Liver (tissue), 9 donors: ENCODE measurements around the gene PRDX6. TPM values are rescaled to one million over a fixed set of nuclear protein-coding genes. Genes with fewer than 3 reads are reported as not detected.

Source experiments
- DNase-seq: peaks from one replicate; pipeline ENCODE4 v3.0.0-alpha.2; 2017; ENCODE audit warnings: low spot score
- H3K27ac ChIP-seq, 2 donors: one replicate each; pipeline ENCODE4 v1.7.0; 2013; ENCODE audit warnings: inconsistent platforms in 2 of 2, low read length in 2 of 2, control low read depth in 1 of 2, low read depth in 1 of 2, mild to moderate bottlenecking in 1 of 2
- H3K27me3 ChIP-seq, 4 donors: one replicate each; pipeline versions ENCODE4 v1.6.1 to v1.7.0; 2013; ENCODE audit warnings: low read length in 3 of 4, inconsistent platforms in 1 of 4, mild to moderate bottlenecking in 1 of 4, moderate library complexity in 1 of 4; ENCODE audit not compliant: control insufficient read depth in 4 of 4, insufficient read depth in 4 of 4
- H3K36me3 ChIP-seq, 4 donors: one replicate each; pipeline versions ENCODE4 v1.6.1 to v1.7.0; 2013; ENCODE audit warnings: low read length in 3 of 4, mild to moderate bottlenecking in 3 of 4, low read depth in 1 of 4, moderate library complexity in 1 of 4; ENCODE audit not compliant: control insufficient read depth in 4 of 4, insufficient read depth in 3 of 4
- H3K4me1 ChIP-seq, 4 donors: one replicate each; pipeline versions ENCODE4 v1.6.1 to v1.7.0; 2013; ENCODE audit warnings: low read length in 3 of 4, mild to moderate bottlenecking in 3 of 4, moderate library complexity in 1 of 4; ENCODE audit not compliant: control insufficient read depth in 4 of 4, insufficient read depth in 4 of 4
- H3K4me3 ChIP-seq, 3 donors: one replicate each; pipeline versions ENCODE4 v1.6.1 to v1.7.0; 2013; ENCODE audit warnings: low read length in 3 of 3, control low read depth in 1 of 3, low read depth in 1 of 3, mild to moderate bottlenecking in 1 of 3
- H3K9ac ChIP-seq, 2 donors: one replicate each; pipeline ENCODE4 v1.7.0; 2013; ENCODE audit warnings: low read length in 2 of 2, mild to moderate bottlenecking in 2 of 2, moderate library complexity in 2 of 2, control low read depth in 1 of 2, low read depth in 1 of 2
- H3K9me3 ChIP-seq, 4 donors: one replicate each; pipeline versions ENCODE4 v1.6.1 to v1.7.0; 2013; ENCODE audit warnings: low read length in 3 of 4; ENCODE audit not compliant: control insufficient read depth in 4 of 4
- EGR1 ChIP-seq, 2 donors: IDR thresholded peaks; 2 replicates each; pipeline ENCODE4 v1.6.1; 2016 to 2018; ENCODE audit warnings: antibody characterized with exemption in 2 of 2, low read depth in 2 of 2
- FOXA1 ChIP-seq: IDR thresholded peaks from 2 replicates; pipeline ENCODE4 v1.6.1; 2016; ENCODE audit warnings: antibody characterized with exemption
- FOXA2 ChIP-seq: IDR thresholded peaks from 2 replicates; pipeline ENCODE4 v1.6.1; 2016; ENCODE audit warnings: antibody characterized with exemption
- GABPA ChIP-seq, 2 donors: IDR thresholded peaks in 1 of 2; conservative IDR thresholded peaks in 1 of 2; 2 replicates each; pipeline ENCODE4 v1.6.1; 2016; ENCODE audit warnings: antibody characterized with exemption in 2 of 2, mild to moderate bottlenecking in 1 of 2, moderate library complexity in 1 of 2
- HNF4A ChIP-seq, 2 donors: conservative IDR thresholded peaks; 2 replicates each; pipeline ENCODE4 v1.6.1; 2016; ENCODE audit warnings: antibody characterized with exemption in 2 of 2, mild to moderate bottlenecking in 2 of 2
- JUND ChIP-seq, 2 donors: IDR thresholded peaks; 2 replicates each; pipeline ENCODE4 v1.6.1; 2016; ENCODE audit warnings: antibody characterized with exemption in 2 of 2
- NR2F2 ChIP-seq: IDR thresholded peaks from 2 replicates; pipeline ENCODE4 v1.6.1; 2016; ENCODE audit warnings: antibody characterized with exemption
- RAD21 ChIP-seq, 2 donors: IDR thresholded peaks; 2 replicates each; pipeline ENCODE4 v1.6.1; 2016; ENCODE audit warnings: antibody characterized with exemption in 2 of 2, mild to moderate bottlenecking in 2 of 2
- RXRA ChIP-seq, 2 donors: IDR thresholded peaks; 2 replicates each; pipeline ENCODE4 v1.6.1; 2017 to 2018; ENCODE audit warnings: antibody characterized with exemption in 2 of 2, mild to moderate bottlenecking in 1 of 2
- SP1 ChIP-seq: IDR thresholded peaks from 2 replicates; pipeline ENCODE4 v1.6.1; 2018; ENCODE audit warnings: antibody characterized with exemption, mild to moderate bottlenecking
- TAF1 ChIP-seq: conservative IDR thresholded peaks from 2 replicates; pipeline ENCODE4 v1.6.1; 2016; ENCODE audit warnings: antibody characterized with exemption, mild to moderate bottlenecking
- YY1 ChIP-seq: IDR thresholded peaks from 2 replicates; pipeline ENCODE4 v1.6.1; 2016; ENCODE audit warnings: antibody characterized with exemption, mild to moderate bottlenecking
- WGBS: extraction: QIAGEN DNeasy Blood & Tissue Kit; methylation state at CpG from one replicate; pipeline ENCODE4 v1.1.7; 2013; 5-methylcytosine and 5-hydroxymethylcytosine counted together
- polyA plus RNA-seq, 2 donors: library from polyadenylated mRNA; stranded (reverse) in 1 of 2; unstranded in 1 of 2; fragments of 200-250 nt in 1 of 2; fragments of >200 nt in 1 of 2; fragmentation: Nextera tagmentation in 1 of 2; extraction: Ambion mirVana in 1 of 2; gene quantifications; one replicate each; pipeline versions ENCODE4 v1.2.1 to v1.2.3, GENCODE V29; 2013 to 2015
- total RNA-seq, 2 donors: library from RNA; depleted of rRNA; stranded (reverse); fragments of >200 nt; gene quantifications; one replicate each; pipeline ENCODE4 v1.2.3, GENCODE V29; 2014
- TF ChIP-seq, protein P1 (sequence below): fragments of 150-350 bp; IDR thresholded peaks from 2 replicates; pipeline ENCODE4 v1.5.1; 2017; ENCODE audit warnings: improper control_type of control experiment, low read depth, low read length; ENCODE audit not compliant: missing input control
- TF ChIP-seq, protein P2 (sequence below): IDR thresholded peaks from 2 replicates; pipeline ENCODE4 v1.6.1; 2016; ENCODE audit warnings: antibody characterized with exemption, mild to moderate bottlenecking
- TF ChIP-seq, protein P3 (sequence below): IDR thresholded peaks from 2 replicates; pipeline ENCODE4 v1.6.1; 2016; ENCODE audit warnings: antibody characterized with exemption
- TF ChIP-seq, protein P4 (sequence below): IDR thresholded peaks from 2 replicates; pipeline ENCODE4 v1.6.1; 2016; ENCODE audit warnings: antibody characterized with exemption
- TF ChIP-seq, protein P5 (sequence below): IDR thresholded peaks from 2 replicates; pipeline ENCODE4 v1.6.1; 2016; ENCODE audit warnings: antibody characterized with exemption
- donor health status: healthy.
- donor health status: healthy.
- donor health status: healthy.
- donor health status: healthy.
- donor health status: healthy.

Gene PRDX6
- total and polyA plus RNA-seq, 4 donors: 147 to 370 (median 240) TPM

DNA sequence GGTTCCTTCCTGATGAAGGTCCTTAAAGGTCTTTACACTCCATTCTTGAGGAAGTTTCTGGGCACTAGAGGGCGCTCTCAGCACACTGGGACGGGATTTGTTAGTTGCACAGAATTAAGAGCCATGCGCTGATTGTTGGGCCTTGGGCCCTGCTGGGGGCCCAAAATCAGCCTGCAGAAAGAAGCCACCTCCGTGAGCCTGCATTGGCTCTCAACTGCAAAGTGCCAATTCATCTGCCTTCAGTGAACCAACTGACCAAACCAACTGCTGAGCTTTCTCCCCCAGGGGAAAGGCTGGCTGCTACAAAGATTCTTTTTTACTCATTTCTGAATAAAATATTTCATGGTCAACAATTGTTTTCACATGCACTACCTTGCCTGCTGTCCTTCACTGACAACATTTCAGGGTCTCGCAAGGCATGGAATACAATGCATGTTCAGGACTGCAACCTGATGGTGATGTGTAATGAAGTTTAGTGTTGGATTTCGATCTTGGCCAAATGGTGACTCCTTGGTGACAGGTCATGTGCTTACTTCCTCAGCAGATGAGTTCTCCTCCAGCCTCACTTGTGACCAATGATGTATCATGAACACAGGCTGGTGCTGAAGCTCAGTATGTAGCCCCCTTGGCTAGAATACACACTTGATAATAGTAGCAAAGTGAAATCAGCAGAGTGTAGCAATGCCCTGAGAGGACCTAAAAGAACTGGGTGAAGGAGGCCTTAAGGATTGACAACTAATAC is 45.7 kb upstream of the PRDX6 start:
- no peaks in the 10 kb centered on the region for H3K9me3 ChIP-seq
- peaks cover 0 to 9% (median 5%) of the 10 kb centered on the region in 4 donors for H3K4me1 ChIP-seq
- H3K4me3 ChIP-seq: no peak overlapping the region
- no peak overlapping the region for H3K27ac ChIP-seq
- no peak overlapping the region for H3K9ac ChIP-seq
- no peaks in the 10 kb centered on the region for H3K36me3 ChIP-seq
- TF ChIP-seq, protein P1, sequence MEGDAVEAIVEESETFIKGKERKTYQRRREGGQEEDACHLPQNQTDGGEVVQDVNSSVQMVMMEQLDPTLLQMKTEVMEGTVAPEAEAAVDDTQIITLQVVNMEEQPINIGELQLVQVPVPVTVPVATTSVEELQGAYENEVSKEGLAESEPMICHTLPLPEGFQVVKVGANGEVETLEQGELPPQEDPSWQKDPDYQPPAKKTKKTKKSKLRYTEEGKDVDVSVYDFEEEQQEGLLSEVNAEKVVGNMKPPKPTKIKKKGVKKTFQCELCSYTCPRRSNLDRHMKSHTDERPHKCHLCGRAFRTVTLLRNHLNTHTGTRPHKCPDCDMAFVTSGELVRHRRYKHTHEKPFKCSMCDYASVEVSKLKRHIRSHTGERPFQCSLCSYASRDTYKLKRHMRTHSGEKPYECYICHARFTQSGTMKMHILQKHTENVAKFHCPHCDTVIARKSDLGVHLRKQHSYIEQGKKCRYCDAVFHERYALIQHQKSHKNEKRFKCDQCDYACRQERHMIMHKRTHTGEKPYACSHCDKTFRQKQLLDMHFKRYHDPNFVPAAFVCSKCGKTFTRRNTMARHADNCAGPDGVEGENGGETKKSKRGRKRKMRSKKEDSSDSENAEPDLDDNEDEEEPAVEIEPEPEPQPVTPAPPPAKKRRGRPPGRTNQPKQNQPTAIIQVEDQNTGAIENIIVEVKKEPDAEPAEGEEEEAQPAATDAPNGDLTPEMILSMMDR: peak; percentile 89
- TF ChIP-seq RAD21 (IDR thresholded peaks at IDR 0.05) (peak; percentile 97 to 98), FOXA2 (no peak)
- TF ChIP-seq, protein P2, sequence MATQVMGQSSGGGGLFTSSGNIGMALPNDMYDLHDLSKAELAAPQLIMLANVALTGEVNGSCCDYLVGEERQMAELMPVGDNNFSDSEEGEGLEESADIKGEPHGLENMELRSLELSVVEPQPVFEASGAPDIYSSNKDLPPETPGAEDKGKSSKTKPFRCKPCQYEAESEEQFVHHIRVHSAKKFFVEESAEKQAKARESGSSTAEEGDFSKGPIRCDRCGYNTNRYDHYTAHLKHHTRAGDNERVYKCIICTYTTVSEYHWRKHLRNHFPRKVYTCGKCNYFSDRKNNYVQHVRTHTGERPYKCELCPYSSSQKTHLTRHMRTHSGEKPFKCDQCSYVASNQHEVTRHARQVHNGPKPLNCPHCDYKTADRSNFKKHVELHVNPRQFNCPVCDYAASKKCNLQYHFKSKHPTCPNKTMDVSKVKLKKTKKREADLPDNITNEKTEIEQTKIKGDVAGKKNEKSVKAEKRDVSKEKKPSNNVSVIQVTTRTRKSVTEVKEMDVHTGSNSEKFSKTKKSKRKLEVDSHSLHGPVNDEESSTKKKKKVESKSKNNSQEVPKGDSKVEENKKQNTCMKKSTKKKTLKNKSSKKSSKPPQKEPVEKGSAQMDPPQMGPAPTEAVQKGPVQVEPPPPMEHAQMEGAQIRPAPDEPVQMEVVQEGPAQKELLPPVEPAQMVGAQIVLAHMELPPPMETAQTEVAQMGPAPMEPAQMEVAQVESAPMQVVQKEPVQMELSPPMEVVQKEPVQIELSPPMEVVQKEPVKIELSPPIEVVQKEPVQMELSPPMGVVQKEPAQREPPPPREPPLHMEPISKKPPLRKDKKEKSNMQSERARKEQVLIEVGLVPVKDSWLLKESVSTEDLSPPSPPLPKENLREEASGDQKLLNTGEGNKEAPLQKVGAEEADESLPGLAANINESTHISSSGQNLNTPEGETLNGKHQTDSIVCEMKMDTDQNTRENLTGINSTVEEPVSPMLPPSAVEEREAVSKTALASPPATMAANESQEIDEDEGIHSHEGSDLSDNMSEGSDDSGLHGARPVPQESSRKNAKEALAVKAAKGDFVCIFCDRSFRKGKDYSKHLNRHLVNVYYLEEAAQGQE: no peak
- no peaks in the 10 kb centered on the region for H3K27me3 ChIP-seq
- peak; percentile 96 for DNase-seq
- 34% methylated on average over 6 of the region's 6 CpGs for WGBS

DNA sequence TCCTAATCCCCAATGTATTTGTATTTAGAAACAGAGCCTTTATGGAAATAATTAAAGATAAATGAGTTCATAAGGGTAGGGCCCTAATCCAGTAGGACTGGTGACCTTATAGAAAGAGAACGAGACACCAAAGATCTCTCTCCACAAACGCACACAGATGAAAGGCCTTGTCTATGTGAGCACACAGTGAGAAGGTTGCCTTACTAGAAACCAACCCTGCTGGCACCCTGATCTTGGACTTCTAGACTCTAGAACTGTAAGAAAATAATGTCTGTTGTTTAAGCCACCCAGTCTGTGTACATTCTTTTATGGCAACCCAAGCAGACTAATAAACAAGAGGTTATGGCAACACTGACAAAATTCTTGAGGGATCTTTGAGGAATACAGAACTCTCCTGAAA is 44.8 kb upstream of the PRDX6 start:
- no peak for TF ChIP-seq EGR1 (IDR thresholded peaks at IDR 0.05; ENCODE audit: low read depth in 2 of 2)
- no peak for TF ChIP-seq FOXA2
- TF ChIP-seq, protein P3, sequence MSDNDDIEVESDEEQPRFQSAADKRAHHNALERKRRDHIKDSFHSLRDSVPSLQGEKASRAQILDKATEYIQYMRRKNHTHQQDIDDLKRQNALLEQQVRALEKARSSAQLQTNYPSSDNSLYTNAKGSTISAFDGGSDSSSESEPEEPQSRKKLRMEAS: no peak
- no peak for TF ChIP-seq SP1
- TF ChIP-seq FOXA1: no peak
- TF ChIP-seq, protein P4, sequence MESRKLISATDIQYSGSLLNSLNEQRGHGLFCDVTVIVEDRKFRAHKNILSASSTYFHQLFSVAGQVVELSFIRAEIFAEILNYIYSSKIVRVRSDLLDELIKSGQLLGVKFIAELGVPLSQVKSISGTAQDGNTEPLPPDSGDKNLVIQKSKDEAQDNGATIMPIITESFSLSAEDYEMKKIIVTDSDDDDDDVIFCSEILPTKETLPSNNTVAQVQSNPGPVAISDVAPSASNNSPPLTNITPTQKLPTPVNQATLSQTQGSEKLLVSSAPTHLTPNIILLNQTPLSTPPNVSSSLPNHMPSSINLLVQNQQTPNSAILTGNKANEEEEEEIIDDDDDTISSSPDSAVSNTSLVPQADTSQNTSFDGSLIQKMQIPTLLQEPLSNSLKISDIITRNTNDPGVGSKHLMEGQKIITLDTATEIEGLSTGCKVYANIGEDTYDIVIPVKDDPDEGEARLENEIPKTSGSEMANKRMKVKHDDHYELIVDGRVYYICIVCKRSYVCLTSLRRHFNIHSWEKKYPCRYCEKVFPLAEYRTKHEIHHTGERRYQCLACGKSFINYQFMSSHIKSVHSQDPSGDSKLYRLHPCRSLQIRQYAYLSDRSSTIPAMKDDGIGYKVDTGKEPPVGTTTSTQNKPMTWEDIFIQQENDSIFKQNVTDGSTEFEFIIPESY: no peak
- no peak for TF ChIP-seq NR2F2
- TF ChIP-seq, protein P2: no peak
- no peak for TF ChIP-seq RXRA (IDR thresholded peaks at IDR 0.05)
- no peak for TF ChIP-seq JUND (IDR thresholded peaks at IDR 0.05)
- TF ChIP-seq TAF1: no peak
- TF ChIP-seq, protein P5, sequence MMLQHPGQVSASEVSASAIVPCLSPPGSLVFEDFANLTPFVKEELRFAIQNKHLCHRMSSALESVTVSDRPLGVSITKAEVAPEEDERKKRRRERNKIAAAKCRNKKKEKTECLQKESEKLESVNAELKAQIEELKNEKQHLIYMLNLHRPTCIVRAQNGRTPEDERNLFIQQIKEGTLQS: no peak
- TF ChIP-seq, protein P1: no peak
- no peak for TF ChIP-seq HNF4A (conservative IDR thresholded peaks at IDR 0.05)
- TF ChIP-seq GABPA (IDR thresholded peaks at IDR 0.05 in 1 of 2, conservative IDR thresholded peaks at IDR 0.05 in 1 of 2): no peak
- TF ChIP-seq YY1: no peak
- Histone ChIP-seq H3K27ac (no peak overlapping the region), H3K36me3 (no peaks in the 10 kb centered on the region), H3K4me1 (peaks cover 0 to 9% (median 5%) of the 10 kb centered on the region in 4 donors), H3K9ac (no peak overlapping the region), H3K9me3 (no peaks in the 10 kb centered on the region), H3K4me3 (no peak overlapping the region), H3K27me3 (no peaks in the 10 kb centered on the region)
- WGBS: 98% methylated on average over 2 of the region's 2 CpGs
- DNase-seq: no peak
